T-helper 1 cell treated with Interleukin-12 subunit alpha and Interleukin-12 subunit beta and Interleukin-4 antibody, amounts not matched to agents 30 ng/mL and 1 ng/mL, for 36 hours (primary cell): ENCODE measurements around the gene BET1L. TPM values are rescaled to one million over a fixed set of nuclear protein-coding genes. Genes with fewer than 3 reads are reported as not detected.
"Not testable (repeated sequence)": the region's sequence is repeated elsewhere in the genome, so short reads cannot be mapped to it uniquely, and the experiment has no call there.

Source experiments
- intact Hi-C: fragments of 100-400 bp; cut with micrococcal nuclease; formaldehyde crosslinking; loops from one replicate; pipeline ENCODE4 v1.15.1; 2024
- total RNA-seq: library from RNA; stranded (reverse); gene quantifications from 2 replicates; pipeline ENCODE4 v1.2.3, GENCODE V29; 2022

The BET1L gene
- total RNA-seq, 1 donor from 2014 or later = 37.5 TPM

DNA sequence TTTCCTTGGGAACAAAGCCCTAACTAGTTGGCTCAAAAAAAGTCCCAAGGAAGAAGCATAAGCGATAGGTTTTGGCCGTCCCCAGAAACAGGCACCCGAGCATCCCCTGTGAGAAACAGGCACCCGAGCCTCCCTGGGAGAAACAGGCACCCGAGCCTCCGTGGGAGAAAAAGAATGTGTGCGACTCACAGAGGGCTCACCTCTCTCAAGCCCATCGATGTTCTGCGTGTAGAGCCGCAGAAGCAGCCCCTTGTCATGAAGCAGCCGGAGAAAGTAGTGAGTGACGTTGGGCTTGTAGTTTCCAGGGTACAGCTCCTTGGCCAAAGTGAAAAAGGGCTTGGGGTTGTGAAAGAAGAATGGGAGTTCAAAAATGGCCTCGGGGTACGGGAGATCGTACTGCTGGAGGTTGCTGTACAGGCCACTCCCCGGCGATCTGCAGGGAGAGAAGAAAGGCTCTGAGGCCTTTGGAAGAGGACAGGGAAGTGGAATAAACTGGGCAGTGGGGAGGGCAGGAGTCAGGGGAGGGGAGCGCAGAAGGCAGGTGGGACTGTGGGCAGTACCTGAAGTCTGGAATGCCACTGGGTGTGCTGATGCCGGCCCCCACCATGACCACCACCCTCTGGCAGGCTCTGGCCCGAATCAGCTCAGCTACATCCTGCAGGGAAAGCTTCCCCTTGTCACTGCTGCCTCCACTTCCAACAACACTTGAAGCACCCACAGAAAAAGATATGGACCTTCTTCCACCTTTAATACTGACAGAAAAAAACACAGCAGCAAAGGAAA lies 25.8 kb upstream of the BET1L start:
- intact Hi-C loops = no loop called here

DNA sequence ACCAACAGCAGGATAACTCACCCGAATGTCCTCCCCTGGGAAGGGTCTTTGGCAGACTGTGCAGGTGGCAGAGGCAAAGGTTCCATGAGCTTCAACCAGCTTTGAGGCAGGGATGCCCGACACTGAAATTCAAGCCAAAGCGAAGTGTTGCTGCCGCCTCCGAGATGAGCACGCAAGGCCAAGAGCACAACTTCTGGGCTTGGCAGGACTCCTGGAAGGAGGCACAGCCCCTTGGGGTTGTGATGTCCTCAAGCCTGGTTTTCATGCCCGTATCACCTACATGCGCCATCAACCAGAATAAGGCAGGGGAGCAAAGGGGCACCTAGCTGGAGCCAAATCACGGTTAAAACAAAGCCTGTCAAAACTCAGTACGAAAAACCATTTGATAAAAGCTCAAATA lies 23.2 kb upstream of the BET1L start:
- intact Hi-C loops = no loop called here

DNA sequence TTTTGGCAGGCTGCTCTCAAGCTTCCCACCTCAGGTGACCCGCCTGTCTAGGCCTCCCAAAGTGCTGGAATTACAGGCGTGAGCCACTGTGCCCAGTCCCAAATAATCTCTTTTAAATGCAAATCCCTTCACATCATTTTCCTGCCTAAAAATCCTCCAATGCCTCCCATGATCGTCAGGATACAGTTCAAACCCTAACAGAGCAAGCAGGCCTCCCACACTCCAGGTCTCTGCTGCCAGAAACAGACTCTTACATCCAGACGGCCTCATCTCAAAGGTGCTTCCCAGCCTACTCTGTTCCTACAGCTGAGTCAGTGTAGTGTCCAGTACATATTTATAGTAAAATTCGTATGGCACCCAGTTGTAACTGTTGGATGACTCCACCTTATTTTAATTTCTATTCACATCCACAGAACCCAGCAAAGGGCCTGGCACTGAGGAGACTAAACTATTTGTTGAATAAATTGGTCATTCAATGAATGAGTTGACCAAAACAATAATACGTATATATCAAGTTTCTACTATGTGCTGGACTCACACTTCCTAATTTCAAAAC lies 20.7 kb upstream of the BET1L start:
- intact Hi-C loops = no loop called here

DNA sequence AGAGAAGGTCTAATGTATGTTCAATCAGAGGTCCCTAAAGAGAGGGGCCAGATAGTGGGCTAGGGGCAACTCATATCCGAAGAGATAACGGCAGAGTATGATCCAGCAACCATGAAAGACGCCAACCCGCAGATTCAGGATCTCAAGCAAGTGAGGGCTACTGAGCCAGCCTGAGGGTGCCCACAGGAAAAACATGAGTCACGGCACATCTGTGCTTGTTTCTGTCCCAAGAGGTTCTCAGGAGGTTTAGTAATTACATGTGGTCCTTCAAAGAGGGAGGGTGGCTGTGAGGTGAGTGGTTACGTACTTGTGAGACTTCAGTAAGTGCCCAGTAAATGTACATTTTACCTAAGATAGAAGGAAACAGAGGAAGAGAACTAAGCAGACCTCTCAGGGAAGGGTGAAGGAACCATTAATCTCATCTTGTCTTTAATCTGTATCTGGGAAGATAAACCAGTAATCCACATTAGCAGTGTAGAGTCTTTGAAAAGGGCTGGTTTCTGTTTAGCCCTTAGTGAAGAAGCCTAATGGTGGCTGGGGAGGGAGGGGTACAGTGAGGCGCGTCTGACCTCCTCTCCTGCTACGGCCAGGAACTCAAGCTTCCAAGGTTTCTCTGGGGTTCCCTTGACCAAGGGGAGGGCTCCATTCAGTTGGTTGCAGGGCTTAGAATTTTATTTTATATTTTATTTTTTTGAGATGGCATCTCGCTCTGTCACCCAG lies 18.7 kb upstream of the BET1L start:
- intact Hi-C loops = no loop called here

DNA sequence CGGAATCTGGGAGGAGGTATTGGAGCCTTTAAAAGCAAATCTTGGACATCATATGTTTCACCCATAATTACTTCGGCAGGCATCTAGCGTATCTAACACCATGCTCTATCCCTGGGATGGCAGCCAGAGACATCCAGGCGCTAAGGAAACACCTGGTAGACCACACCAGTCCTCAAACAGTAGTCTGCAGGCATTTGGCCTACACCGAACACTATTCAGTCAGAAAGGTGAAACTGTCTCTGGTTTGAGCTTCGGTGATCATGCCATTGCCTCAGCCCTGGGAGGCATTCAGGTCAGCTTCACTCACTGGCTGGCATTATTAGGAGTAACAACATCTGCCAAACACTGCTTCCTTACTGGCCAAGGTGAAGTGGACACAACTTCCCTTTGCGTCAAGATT lies 17.2 kb upstream of the BET1L start:
- intact Hi-C loops = no loop called here

DNA sequence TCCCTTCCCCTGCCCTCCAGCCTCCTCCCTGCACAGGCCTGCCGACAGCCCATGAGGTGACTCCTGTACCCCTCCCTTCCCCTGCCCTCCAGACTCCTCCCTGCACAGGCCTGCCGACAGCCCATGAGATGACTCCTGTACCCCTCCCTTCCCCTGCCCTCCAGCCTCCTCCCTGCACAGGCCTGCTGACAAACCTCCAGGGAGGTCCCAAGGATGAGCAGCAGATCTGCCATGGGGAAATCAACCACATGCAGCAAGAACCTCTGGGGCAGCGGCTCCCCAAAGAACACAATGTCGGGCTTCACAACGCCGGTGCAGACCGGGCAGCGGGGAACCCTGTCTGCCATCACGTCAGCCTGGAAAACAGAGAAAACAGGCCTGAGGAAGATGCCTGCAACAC lies 16.7 kb upstream of the BET1L start:
- intact Hi-C loops = no loop called here

DNA sequence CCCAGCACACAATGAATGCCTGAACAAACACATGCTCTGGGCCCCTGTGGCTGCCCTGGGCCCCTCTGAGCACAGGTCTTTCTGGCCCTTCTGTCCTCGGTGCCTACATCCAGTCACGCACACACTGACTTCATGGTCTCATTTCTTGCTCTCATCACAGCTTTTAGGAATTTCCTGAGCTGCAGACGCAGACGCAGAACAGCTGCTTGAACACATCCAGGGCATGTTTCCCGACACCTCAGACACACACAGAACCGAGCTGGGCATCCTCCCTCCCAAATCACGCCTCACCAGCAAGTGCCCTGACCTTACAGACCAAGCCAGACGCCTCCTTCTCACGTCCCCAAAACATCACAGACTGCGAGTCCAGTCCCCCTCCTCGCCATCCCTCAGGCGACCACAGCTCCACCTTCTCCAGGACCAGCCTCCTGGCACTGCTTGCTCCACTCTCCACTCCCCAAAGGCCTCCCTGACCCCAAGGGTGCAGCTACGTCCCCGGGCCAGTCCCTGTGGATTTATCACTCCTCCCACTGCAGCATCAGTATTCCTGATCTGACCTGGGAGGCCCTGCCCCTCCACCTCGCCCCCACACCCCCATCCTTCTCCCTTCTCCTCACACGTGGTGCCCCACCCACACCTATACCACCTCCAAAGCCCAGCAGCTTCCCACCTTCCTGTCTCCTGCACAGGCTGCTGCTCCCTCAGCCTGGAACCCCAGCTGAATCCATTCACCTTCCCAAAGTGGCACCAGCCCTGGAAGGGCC lies 16.0 kb upstream of the BET1L start:
- intact Hi-C loops = no loop called here

DNA sequence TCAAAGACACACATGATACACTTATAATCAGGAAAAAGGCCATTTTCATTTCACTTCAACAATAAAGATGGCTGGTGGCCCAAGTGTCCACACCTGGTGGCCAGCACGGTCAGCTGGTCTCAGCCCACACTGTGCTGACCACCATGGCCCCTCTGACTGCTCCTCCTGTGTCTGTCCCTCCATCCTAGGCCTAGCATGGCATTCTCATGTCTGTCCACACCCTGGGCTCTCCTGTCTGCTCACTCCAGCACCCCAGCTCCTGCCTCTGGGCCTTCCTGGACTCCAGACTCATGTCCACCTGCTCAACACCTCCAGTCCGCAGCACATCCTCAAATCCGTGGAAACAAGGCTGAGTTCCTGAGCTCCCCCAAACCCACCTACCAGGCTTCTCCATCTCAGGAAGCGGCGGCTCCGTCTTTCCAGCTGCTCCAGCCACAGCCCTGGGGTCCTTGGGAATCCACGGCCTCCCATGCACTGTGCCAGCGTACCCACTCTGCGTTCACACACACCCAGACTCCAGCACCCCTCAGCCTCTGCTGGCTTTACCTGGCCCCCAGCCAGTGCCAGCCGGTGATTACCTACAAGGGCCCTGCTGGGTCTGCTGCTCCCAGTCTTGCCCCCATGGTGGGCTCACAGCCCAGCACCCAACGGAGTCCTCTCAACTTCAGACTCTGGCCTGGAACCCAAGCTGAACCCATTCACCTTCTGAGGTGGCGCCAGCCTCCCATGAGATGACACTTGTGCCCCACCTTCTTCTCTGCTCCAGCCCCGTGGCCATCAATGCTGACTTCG lies 15.0 kb upstream of the BET1L start:
- intact Hi-C loops = no loop called here

DNA sequence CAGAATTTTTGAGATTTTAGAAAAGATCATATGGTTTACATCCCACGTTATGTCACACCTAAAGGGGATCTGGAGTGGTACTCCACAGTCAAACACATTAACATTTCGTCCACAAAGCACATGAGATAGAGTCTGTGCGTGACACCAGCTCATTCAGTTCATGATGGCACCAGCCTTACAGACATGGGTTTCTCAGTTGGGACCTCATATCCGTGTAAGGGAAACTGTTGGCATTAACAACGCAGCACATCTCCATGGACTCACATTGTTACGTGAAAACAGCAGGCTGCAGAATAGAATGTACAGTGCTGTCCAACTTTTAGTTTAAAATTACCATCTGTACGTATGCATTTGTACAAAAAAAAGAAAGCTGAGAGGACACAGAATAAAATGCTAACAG lies 14.3 kb upstream of the BET1L start:
- intact Hi-C loops = no loop called here

DNA sequence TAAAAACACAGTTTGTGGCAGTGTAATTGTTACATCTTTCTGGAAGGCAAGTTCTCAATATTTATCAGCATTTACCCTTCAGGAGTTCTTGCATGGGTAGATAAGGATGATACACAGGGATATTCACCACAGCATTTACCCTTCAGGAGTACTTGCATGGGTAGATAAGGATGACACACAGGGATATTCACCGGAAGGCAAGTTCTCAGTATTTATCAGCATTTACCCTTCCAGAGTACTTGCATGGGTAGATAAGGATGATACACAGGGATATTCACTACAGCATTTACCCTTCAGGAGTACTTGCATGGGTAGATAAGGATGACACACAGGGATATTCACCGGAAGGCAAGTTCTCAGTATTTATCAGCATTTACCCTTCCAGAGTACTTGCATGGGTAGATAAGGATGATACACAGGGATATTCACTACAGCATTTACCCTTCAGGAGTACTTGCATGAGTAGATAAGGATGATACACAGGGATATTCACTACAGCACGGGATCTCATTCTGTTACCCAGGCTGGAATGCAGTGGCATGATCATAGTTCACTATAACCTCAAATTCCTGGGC lies 13.5 kb upstream of the BET1L start:
- intact Hi-C loops = not testable (repeated sequence)

DNA sequence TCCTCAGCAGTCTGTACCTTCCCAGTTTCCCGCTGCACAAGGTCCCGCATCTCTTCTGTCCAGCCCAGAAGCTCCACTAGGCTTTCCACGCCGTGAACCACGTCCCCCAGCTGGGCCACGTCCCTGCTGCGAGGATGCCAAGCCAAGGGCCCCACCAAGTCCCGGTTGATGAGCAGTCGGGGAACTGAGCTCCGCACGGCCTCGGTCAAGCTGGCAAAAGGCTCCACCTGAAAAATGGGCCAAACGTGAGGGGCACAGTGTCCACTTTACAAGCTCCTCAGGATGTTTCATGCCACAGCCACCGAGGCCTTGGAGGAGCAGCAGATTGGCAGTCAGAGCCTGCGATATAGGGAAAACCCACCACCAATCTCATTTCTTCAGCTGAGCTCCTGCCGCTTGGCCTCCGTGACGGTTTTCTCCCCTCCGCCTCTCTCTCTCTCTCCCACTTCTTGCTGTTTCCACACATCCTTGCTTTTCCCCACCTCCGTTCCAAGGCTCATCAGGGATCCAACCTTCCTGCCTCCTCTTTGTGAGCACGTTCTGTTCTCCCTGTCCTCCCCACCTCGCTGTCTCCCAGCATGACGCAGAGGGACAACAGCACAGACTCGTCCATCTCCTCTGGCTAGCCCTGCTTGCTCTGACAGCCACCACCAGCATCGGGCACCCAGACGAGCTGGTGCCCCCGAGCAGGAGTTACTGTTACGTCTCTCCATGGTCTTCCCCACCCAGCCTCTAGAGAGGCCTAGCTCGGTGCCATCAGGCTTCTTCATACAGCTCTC lies 11.8 kb upstream of the BET1L start:
- intact Hi-C loops = no loop called here

DNA sequence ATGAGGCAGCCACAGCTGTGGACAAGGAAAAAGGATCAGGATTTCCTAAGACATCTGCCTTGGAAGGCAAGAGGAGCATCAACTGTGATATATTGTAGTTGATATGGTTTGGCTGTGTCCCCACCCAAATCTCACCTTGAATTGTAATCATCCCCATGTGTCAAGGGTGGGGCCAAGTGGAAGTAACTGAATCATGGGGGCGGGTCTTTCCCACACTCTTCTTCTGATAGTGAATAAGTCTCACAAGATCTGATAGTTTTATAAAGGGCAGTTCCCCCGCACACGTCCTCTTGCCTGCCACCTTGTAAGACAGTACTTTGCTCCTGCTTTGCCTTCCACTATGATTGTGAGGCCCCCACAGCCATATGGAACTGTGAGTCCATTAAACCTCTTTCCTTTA lies 10.5 kb upstream of the BET1L start:
- intact Hi-C loops = no loop called here

DNA sequence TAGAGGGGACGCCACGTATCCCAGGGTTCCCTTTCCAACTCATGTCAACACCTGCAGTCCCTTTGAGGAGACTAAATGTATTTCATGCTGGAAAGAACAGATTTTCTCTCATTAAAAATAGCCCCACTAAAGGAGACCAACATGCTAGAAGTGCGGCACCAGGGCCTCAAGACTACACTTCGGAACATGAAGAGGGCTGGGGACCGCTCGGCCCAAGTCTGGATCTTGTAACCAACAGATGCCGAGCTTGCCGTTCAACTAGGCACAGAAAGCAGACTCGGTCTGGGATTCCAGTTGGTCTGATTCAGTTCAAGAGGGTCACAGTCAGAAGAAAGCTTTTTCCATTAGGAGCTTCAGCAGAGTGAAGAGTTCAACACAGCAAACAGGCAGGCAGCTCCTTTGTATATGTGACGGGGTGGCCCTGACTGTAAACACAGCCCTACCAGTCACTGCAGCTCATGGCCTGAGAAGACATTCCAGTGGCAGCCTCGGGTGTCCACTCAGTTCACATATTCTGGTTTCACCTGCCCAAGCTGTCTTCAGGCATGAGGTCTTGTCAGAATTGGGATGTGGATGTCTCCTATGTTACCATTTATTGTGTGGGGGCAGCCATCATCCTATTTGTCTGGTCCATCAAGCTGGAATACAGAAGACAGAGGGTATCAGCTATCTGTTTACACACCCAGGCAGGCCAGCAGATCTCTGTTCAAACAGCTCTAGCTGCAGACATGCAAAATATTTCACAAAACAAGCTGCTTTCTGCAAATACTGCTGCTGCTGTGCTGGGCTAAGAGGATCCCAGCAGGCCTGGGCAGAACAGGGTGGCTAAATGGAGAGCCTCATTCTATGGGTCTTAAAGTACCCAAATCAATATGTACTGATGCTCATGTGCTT lies 9.1 kb upstream of the BET1L start:
- intact Hi-C loops = no loop called here

DNA sequence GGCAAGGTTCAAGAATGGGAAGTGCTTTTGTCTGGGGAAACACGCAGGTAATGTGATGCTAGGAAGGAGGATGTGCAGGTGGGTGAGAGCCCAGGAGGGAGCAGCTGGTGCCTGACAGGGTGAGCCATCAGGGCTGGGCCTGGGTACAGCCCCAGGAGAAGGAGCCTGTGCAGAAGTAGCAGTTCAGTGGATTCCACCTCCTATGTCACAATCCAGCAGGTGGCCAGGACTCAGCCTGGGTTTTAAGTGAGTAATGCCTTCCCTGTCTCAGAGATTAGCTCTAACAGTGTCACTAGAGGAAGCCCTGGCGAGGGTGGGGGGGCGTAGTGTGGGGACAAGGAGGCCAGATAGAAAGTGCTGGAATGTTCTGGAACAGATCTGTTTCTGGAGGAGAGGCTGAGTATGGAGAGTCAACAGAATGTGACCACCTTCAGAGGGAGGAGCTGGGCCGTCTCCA lies 8.4 kb upstream of the BET1L start:
- intact Hi-C loops = no loop called here

DNA sequence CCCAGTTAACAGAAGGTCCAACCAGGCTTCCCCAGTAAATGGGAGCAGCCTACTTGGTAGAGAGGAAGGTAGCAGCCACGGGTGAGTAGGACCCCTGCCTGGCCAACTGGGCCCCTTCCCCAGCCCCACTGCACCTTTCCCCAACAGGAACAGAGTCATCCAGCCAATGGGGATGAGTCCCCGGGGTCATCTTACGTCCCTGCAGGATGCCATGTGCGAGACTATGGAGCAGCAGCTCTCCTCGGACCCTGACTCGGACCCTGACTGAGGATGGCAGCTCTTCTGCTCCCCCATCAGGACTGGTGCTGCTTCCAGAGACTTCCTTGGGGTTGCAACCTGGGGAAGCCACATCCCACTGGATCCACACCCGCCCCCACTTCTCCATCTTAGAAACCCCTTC lies 6.9 kb upstream of the BET1L start:
- intact Hi-C loops = no loop called here

DNA sequence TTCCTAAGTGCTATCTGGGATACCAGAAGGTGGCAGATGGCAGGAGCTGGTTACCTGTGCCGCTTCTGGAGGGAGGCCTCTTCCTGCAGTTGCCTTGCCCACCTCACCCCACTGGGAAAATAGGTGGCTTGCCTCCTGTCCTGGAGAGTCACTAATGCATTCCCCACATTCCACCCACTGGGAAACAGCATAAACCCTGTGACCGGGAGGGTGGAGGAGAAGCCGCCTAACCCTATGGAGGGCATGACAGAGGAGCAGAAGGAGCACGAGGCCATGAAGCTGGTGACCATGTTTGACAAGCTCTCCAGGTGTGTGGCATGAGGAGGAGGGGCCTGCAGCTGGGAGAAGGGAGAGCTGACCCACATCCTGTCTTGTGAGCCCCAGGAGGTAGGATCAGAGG lies 5.9 kb upstream of the BET1L start:
- intact Hi-C loops = no loop called here

DNA sequence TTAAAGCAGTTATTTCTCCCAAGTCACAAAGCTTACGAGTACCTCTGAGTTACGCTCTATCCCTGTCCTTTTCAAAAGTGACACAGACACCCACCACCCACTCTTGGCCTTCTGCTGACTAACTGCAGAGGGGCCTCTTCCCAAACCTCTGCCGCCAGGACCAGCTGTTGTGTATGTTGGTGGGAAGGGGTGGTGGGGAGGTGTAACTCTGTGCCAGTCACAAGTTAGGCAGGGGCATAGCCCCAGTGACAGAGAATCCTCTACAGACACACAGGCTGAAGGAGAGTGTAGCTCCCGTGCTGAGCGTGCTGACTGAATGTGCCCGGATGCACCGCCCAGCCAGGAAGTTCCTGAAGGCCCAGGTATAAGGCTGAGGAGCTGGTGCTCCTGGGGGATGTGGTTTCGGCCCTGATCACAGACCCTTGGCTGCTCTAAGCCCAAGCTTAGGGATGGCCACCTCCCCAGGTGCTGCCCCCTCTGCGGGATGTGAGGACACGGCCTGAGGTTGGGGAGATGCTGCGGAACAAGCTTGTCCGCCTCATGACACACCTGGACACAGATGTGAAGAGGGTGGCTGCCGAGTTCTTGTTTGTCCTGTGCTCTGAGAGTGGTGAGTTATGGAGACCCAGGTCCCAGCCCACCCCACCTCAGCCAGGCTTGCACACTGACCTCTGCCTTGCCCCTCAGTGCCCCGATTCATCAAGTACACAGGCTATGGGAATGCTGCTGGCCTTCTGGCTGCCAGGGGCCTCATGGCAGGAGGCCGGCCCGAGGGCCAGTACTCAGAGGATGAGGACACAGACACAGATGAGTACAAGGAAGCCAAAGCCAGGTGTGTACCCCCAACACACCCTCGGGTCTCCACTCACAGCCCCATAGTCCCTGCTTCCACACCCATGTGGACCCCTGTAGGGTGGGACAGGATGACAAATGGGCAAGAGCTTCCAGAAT lies 5.2 kb upstream of the BET1L start:
- intact Hi-C loops = no loop called here

DNA sequence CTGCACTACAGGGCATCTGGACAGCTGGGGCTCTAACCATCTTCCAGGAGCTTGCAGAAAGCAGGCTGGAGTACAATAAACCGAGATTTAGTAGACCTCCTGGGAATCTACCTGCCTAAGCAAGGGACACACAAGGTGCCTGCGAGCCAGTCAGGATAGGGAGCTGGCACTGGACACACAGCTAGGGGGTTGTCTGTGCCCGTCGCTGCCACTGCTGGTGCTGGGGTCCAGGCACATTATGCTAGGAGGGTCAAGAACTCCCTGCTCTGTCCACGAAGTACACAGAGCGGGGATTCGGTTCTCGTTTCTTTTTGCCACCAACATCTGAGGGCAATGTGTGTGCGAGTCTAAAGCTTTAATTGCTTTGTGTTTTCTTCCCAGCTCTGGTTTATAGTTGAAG lies 4.5 kb upstream of the BET1L start:
- intact Hi-C loops = no loop called here
